Stimulated activated naive B cell treated with anti-CD40 and anti-IgM and Interleukin-4, amounts not matched to agents 10 μg/mL and 1 μg/mL and 100 μg/mL, for 72 hours (primary cell): ENCODE results near the gene SMPD3.

Experiments
- ATAC-seq, 2 donors: fragments of 150-1000 bp; cut with Tn5 transposase; replicated peaks; 2 replicates each; pipeline ENCODE4 v1.10.0; 2021; ENCODE audit warnings: moderate library complexity in 1 of 2
- DNase-seq: peaks from one replicate; pipeline ENCODE4 v3.0.0; 2021
- H3K27ac Mint-ChIP-seq: one replicate; pipeline ENCODE4 v1.8.0; 2022; ENCODE audit warnings: mild to moderate bottlenecking, mixed read lengths
- H3K27me3 Mint-ChIP-seq, 2 donors: one replicate each; pipeline ENCODE4 v1.8.0; 2022; ENCODE audit warnings: mixed read lengths in 2 of 2
- H3K36me3 Mint-ChIP-seq, 2 donors: one replicate each; pipeline ENCODE4 v1.8.0; 2022; ENCODE audit warnings: mixed read lengths in 2 of 2, mild to moderate bottlenecking in 1 of 2
- H3K4me1 Mint-ChIP-seq, 2 donors: one replicate each; pipeline ENCODE4 v1.8.0; 2022; ENCODE audit warnings: mixed read lengths in 2 of 2, mild to moderate bottlenecking in 1 of 2
- H3K4me3 Mint-ChIP-seq, 2 donors: one replicate each; pipeline ENCODE4 v1.8.0; 2022; ENCODE audit warnings: mild to moderate bottlenecking in 2 of 2, mixed read lengths in 2 of 2, moderate library complexity in 1 of 2
- H3K9me3 Mint-ChIP-seq, 2 donors: one replicate each; pipeline ENCODE4 v1.8.0; 2022; ENCODE audit warnings: mixed read lengths in 2 of 2, mild to moderate bottlenecking in 1 of 2

Gene SMPD3

DNA sequence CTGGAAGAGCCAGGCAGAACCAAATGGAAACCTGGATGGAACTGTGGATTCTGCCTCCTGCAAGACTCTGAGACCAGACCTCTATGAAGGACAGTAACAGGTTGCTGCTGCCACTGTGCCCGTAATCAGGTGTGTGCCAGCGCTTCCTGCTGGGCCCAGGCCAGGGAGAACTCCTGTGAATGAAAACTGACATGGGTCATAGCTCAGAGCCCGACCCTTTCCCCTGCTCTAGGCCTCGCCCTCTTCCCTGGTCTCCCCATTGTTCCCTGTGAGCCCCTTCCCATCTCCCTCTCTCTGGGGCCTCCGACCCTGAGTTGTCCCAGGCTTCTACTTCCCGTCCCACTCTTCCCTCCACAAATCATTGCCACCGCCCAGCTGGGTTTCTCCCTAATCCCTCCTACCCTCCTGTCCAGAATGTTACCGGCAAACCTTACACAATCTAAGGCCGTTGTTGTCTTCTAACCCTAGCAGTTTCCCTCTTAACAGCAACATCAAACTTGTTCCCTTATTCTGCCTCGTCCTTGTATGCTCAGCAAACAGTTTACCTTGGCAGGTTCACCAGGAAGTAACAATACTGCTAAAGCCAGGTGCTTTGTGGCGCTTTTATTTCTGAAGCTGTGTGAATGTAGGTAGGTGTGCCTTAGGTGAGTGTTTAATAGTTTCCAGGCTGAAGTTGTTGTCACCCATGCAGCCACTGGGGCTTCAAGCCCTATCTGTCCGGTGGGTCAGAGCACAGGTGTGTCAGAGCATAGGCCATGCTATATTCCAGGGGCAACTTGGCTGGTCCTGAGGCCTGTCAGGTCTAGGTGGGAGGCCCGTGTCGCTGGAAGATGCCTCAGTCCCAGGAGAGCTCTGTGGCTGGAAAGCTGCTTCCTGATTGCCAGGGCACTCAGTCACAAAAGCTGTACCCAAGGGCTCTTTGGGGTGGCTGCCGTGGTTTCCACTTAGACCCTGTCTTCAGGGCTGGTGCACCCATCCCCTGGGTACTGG lies 32.0 kb downstream of the SMPD3 start:
- Mint-ChIP-seq H3K9me3 (no peaks in the 10 kb centered on the region), H3K27ac (no peak overlapping the region), H3K36me3 (no peaks in the 10 kb centered on the region), H3K4me1 (peaks cover 26% of the 10 kb centered on the region in 2 donors), H3K27me3 (peaks cover 0 to 5% of the 10 kb centered on the region in 2 donors), H3K4me3 (no peak overlapping the region)
- ATAC-seq: no peak
- DNase-seq: no peak

- peaks cover 30 to 33% of the 10 kb centered on the region in 2 donors for H3K4me1 Mint-ChIP-seq
Observed at GRCh38 chr16:68414581-68414980, 33.7 kb downstream of the SMPD3 start.

DNA sequence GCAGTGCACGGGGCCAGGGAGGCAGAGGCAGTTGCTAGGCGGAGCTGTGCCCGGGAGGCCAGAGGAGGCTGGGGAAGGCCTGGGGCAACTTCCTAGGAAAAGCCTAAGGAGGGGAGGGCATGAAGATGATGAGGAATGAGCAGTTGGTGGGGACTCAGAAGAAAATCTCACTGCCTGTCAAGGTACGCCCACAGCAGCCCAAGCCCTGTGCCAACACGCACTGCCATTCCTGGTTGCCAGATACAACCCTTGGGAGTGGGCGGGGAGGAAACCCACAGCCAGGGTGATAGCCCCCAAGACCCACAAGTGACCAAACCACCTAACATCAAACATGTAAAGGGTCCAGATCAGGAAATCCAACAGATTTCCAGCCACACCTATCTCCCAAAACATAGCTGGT lies 36.2 kb downstream of the SMPD3 start:
- ATAC-seq (no peak), DNase-seq (no peak)
- Mint-ChIP-seq H3K36me3 (no peaks in the 10 kb centered on the region), H3K27ac (peak overlapping the region; percentile 25), H3K4me3 (no peak overlapping the region), H3K27me3 (peaks cover under 1 to 7% of the 10 kb centered on the region in 2 donors), H3K9me3 (no peaks in the 10 kb centered on the region), H3K4me1 (peaks cover 13 to 14% of the 10 kb centered on the region in 2 donors)

More at GRCh38 chr16:68414581-68414980, 33.7 kb downstream of the SMPD3 start:
- H3K9me3 Mint-ChIP-seq: no peaks in the 10 kb centered on the region
- no peaks in the 10 kb centered on the region for H3K36me3 Mint-ChIP-seq
- H3K4me3 Mint-ChIP-seq: no peak overlapping the region
- peak overlapping the region; percentile 77 for H3K27ac Mint-ChIP-seq
- H3K27me3 Mint-ChIP-seq: peaks cover 0 to 7% of the 10 kb centered on the region in 2 donors
- ATAC-seq: no peak
- DNase-seq: no peak

GRCh38 chr16:68411086-68411485 lies 37.2 kb downstream of the SMPD3 start:
- H3K4me1 Mint-ChIP-seq: peaks cover 6 to 7% of the 10 kb centered on the region in 2 donors
- no peaks in the 10 kb centered on the region for H3K36me3 Mint-ChIP-seq
- H3K4me3 Mint-ChIP-seq: no peak overlapping the region
- ATAC-seq: no peak
- no peak overlapping the region for H3K27ac Mint-ChIP-seq
- no peak for DNase-seq
- peaks cover 7% of the 10 kb centered on the region in 2 donors for H3K27me3 Mint-ChIP-seq
- H3K9me3 Mint-ChIP-seq: no peaks in the 10 kb centered on the region

- H3K9me3 Mint-ChIP-seq: no peaks in the 10 kb centered on the region
- peaks cover 7% of the 10 kb centered on the region in 2 donors for H3K27me3 Mint-ChIP-seq
- H3K27ac Mint-ChIP-seq: no peak overlapping the region
- ATAC-seq (no peak), DNase-seq (no peak)
- H3K4me3 Mint-ChIP-seq: no peak overlapping the region
- no peaks in the 10 kb centered on the region for H3K36me3 Mint-ChIP-seq
- peaks cover 6 to 7% of the 10 kb centered on the region in 2 donors for H3K4me1 Mint-ChIP-seq
Observed at GRCh38 chr16:68408967-68409366, 39.3 kb downstream of the SMPD3 start.

DNA sequence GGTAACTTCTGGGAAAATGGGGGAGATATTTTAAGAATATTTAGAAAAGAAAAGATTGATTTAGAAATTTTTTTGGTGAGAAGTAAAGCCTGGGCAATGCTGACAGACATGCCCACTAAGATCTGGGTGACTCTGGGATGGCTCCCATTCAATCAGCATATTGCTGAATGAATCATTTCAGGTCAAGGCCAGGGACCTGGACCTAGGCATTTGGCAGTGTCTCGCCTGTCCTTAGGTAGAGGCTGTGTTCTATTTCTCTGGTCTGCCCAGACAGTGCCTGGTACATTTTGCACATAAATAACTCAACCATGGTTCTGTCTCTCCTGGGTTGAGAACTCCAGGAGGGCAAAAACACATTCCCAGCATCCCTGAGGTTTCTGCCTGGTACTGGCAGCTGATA lies 39.9 kb downstream of the SMPD3 start:
- Mint-ChIP-seq H3K27me3 (peaks cover 7% of the 10 kb centered on the region in 2 donors), H3K9me3 (no peaks in the 10 kb centered on the region), H3K4me1 (peaks cover 4 to 7% of the 10 kb centered on the region in 2 donors), H3K4me3 (no peak overlapping the region), H3K36me3 (no peaks in the 10 kb centered on the region), H3K27ac (no peak overlapping the region)
- no peak for ATAC-seq
- no peak for DNase-seq

- no peaks in the 10 kb centered on the region for H3K36me3 Mint-ChIP-seq
- H3K27ac Mint-ChIP-seq: no peak overlapping the region
- DNase-seq (no peak), ATAC-seq (no peak)
- no peak overlapping the region for H3K4me3 Mint-ChIP-seq
- peaks cover 4 to 7% of the 10 kb centered on the region in 2 donors for H3K4me1 Mint-ChIP-seq
- H3K27me3 Mint-ChIP-seq: peaks cover 5 to 7% of the 10 kb centered on the region in 2 donors
- H3K9me3 Mint-ChIP-seq: no peaks in the 10 kb centered on the region
Observed at GRCh38 chr16:68406458-68407152, 41.7 kb downstream of the SMPD3 start.

DNA sequence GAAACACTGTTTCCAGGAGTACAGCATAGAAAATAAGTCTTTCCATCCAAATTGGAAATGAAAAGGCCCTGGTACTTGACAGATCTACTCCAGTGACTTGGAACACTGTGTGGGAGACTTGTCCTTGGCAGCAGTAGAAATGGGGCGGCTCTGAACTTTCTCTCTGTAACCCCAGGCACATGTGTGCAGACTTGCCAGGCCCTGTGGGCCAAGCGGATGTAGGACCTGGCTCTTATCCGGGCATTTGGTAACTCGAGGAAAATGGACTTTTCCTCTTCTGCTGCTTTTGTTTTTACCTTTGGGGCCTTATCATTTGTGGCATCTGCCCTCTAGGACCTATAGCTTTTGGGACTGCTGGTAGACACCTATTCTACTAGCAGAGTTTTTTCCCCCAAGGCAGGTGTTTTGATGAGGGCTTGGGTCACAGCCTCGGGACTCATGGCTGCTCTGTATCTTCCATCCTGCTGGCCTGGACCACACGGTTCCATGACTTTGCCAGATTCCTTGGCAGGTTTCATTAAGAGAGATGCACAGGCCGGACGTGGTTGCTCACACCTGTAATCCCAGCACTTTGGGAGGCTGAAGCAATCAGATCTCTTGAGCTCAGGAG lies 43.5 kb downstream of the SMPD3 start:
- peaks cover 1 to 2% of the 10 kb centered on the region in 2 donors for H3K4me1 Mint-ChIP-seq
- peaks cover 0 to 7% of the 10 kb centered on the region in 2 donors for H3K27me3 Mint-ChIP-seq
- ATAC-seq (no peak), DNase-seq (no peak)
- no peaks in the 10 kb centered on the region for H3K9me3 Mint-ChIP-seq
- no peaks in the 10 kb centered on the region for H3K36me3 Mint-ChIP-seq
- no peak overlapping the region for H3K27ac Mint-ChIP-seq
- no peak overlapping the region for H3K4me3 Mint-ChIP-seq

DNA sequence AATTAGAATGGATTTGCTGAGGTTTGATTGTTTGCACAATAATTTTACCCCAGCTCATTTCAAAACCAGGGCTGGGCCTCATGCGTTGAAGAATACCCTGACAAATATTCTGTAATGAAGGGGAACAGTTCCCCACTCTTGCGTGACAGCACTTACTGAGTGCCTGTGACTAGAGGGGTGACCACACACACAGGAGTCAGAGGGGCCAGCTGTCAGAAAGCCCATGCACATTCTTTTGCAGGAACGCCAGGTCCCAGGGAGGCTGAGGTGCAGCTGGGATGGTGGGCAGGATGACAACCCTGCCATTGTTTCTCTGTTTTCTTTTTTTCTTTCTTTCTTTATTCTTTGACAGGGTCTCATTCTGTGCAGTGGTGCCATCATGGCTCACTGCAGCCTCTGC lies 44.6 kb downstream of the SMPD3 start:
- DNase-seq: no peak
- Mint-ChIP-seq H3K9me3 (no peaks in the 10 kb centered on the region), H3K27ac (no peak overlapping the region), H3K27me3 (peaks cover 0 to 7% of the 10 kb centered on the region in 2 donors), H3K36me3 (no peaks in the 10 kb centered on the region), H3K4me1 (no peaks in the 10 kb centered on the region), H3K4me3 (no peak overlapping the region)
- ATAC-seq: no peak

- H3K27me3 Mint-ChIP-seq: peaks cover 0 to 7% of the 10 kb centered on the region in 2 donors
- no peak for DNase-seq
- no peaks in the 10 kb centered on the region for H3K4me1 Mint-ChIP-seq
- H3K27ac Mint-ChIP-seq: no peak overlapping the region
- H3K36me3 Mint-ChIP-seq: no peaks in the 10 kb centered on the region
- H3K9me3 Mint-ChIP-seq: no peaks in the 10 kb centered on the region
- H3K4me3 Mint-ChIP-seq: no peak overlapping the region
- ATAC-seq: no peak
Observed at GRCh38 chr16:68403177-68403576, 45.1 kb downstream of the SMPD3 start.

- H3K27me3 Mint-ChIP-seq: peaks cover under 1 to 8% of the 10 kb centered on the region in 2 donors
- no peak overlapping the region for H3K27ac Mint-ChIP-seq
- H3K36me3 Mint-ChIP-seq: no peaks in the 10 kb centered on the region
- H3K4me1 Mint-ChIP-seq: no peaks in the 10 kb centered on the region
- H3K9me3 Mint-ChIP-seq: no peaks in the 10 kb centered on the region
- H3K4me3 Mint-ChIP-seq: no peak overlapping the region
- ATAC-seq (no peak), DNase-seq (no peak)
Observed at GRCh38 chr16:68402748-68403040, 45.6 kb downstream of the SMPD3 start.

DNA sequence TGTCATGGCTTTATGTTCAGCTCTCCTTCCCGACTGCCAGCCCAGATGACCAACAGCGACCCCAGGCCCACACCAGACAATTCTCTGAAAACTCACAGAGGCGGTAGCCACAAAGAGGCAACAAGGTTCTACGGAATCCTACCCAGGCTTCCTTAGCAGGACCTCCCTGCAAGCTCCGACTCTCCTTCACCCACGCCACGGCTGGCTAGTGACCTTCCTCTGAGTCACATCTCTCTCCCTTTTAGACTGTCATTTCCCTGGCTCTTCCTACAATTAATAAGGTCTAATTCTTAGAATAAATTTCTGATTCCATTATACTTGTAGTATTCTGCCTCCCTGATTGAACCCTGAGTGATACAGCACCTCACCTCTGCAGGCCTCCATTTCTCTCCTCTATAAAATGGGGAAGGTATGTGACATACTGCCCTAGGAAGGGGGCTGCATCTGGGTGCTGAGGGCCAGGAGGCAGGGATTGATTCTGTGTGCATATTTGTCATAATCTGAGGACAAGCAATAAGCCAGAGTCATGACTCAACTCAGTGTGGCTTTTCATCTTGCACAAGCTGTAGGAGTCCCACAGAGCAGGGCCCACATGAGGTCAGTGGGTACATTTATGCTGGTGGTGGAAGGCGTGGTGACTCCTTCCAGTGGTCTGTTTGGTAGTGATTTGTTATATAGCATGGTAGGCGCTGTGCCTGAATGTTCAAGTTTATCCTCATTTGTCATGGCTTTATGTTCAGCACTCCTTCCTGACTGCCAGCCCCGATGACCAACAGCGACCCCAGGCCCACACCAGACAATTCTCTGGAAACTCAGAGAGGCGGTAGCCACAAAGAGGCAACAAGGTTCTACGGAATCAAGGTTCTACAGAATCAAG lies 46.2 kb downstream of the SMPD3 start:
- H3K27ac Mint-ChIP-seq: no peak overlapping the region
- no peak for ATAC-seq

GRCh38 chr16:68400924-68401460 lies 47.3 kb downstream of the SMPD3 start:
- Mint-ChIP-seq H3K4me1 (peaks cover 0 to 3% of the 10 kb centered on the region in 2 donors), H3K36me3 (no peaks in the 10 kb centered on the region), H3K27ac (no peak overlapping the region), H3K9me3 (no peaks in the 10 kb centered on the region), H3K4me3 (no peak overlapping the region), H3K27me3 (peaks cover 5 to 7% of the 10 kb centered on the region in 2 donors)
- DNase-seq (no peak), ATAC-seq (no peak)

More for the DNA sequence above, 46.2 kb downstream of the SMPD3 start:
- DNase-seq: no peak
- H3K36me3 Mint-ChIP-seq: no peaks in the 10 kb centered on the region
- peaks cover 5 to 14% of the 10 kb centered on the region in 2 donors for H3K27me3 Mint-ChIP-seq
- H3K9me3 Mint-ChIP-seq: no peaks in the 10 kb centered on the region
- H3K4me1 Mint-ChIP-seq: no peaks in the 10 kb centered on the region
- no peak overlapping the region for H3K4me3 Mint-ChIP-seq
